HG03045 (cell line): ENCODE data around the gene GNAS-AS1.
A peak's percentile ranks its signal among the peaks of the same experiment; 100 is the strongest.

ENCODE experiments used
- ATAC-seq: cut with Tn5 transposase; IDR thresholded peaks from one replicate; pipeline ENCODE4 v1.9.1; 2021; ENCODE audit warnings: mild to moderate bottlenecking, moderate library complexity; ENCODE audit not compliant: unreplicated experiment

The GNAS-AS1 gene

GRCh38 chr20:58850693-58851174 lies at the start of gene GNAS-AS1:
GNAS-AS1 (minus strand) TSS chr20:58850902.
- peak; percentile 84 for ATAC-seq

- no peak for ATAC-seq
Measured at GRCh38 chr20:58900397-58900796, 49.7 kb upstream of the GNAS-AS1 start.

DNA sequence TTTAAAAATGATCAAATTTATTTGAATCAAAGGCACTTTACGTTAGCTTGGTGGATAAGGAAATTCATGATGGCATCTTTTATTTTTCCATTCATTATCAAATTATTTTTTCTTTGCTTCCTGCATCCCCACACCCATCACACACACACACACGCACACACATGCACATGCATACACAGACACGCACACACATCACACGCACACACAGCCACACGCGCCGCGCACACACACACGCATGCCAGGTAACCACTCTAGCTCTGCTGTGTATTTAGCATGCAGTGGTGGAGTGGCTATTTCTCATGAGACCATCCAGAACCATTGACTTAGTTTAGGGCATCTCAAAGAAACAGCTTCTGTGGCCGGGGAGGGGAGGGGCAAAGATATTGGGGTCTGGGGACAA lies 48.8 kb upstream of the GNAS-AS1 start:
- no peak for ATAC-seq

- no peak for ATAC-seq
Measured at GRCh38 chr20:58898629-58899408, 48.1 kb upstream of the GNAS-AS1 start.

DNA sequence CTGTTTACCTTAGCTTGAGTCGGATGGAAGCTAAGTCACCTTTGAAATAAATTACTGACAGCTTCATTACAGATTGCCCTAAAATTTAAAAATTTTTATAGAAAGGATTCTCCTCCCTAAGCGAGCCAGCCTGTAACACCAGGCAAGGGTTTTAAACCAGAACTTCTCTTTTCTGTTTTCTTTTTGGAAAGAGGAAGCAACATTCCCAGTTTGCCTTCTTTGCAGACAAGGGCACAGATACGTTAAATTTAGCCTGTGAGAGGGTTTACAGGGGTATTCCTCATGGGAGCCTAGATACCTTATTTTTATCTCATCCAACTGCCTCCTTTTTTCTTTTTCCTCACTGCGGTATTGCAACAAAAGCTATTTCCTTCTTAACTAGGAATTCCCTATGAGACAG lies 46.8 kb upstream of the GNAS-AS1 start:
- ATAC-seq: no peak

DNA sequence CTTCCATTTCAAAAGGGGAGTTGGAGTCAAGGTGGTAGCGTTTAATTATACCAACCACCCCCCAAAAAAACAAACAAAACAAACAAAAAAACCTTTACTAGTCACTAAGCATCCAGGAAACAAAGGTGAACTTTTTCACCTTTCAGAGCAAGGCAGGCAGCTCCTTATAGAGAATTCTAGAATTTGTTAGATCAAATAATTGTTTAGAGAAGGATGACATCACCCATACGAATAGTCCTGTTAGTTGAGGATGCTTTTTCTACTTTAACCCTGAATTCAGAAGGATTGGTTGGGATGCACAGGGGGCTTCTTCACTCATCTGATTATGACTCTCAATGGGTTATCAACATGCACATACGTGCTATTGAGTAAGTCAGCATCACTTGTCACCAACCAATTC lies 46.1 kb upstream of the GNAS-AS1 start:
- ATAC-seq: no peak

DNA sequence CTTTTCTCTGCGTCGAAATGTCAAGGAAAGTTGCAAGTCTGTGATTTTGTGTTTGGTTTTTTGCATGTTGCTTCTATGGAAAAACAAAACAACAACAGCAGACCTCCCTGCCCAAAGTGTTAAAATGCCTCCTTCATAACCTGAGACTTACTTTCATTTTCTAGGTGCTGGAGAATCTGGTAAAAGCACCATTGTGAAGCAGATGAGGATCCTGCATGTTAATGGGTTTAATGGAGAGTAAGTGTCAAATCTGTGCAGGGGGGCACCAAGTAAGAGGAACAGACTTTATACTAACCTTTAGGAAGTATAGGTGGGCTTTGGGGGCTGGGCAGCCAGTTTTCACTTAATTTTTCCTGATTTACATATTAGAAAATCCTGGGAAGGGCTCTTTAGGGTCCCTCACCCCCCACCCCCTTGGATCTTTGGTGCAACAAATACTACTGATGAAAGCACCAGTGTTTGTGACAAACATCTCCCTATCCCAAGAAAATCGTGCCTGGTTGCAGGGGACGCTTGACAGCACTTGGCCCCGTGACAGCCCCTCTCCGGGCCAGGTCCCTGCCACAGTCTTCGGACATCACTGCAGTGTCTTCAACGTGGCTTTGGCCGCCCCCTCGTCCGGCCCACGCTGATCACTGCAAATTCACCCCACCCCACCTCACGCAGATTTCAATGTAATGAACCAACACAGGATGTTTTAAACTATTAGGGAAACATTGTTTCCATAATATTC lies 44.9 kb upstream of the GNAS-AS1 start:
- ATAC-seq: no peak

- no peak for ATAC-seq
Measured at GRCh38 chr20:58894652-58895447, 44.1 kb upstream of the GNAS-AS1 start.

- no peak for ATAC-seq
Measured at GRCh38 chr20:58893355-58894120, 42.8 kb upstream of the GNAS-AS1 start.

DNA sequence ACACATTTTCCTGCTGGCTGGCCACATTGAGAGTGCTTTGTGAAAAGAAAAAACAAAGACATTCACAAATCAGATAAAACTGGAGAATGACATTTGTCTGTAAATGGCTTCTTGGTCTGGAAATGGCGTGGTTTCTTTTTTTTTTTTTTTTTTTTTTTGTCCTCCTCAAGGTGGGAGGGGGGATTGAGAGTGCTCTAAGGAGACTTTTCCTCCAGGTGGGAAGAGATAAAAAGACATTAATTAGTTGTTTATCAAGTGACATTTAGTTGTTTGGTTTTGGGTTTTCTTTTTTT lies 42.2 kb upstream of the GNAS-AS1 start:
- ATAC-seq: no peak

GRCh38 chr20:58892141-58892931 lies 41.6 kb upstream of the GNAS-AS1 start:
- ATAC-seq: peak; percentile 6

- peak; percentile 7 for ATAC-seq
Measured at GRCh38 chr20:58891718-58892140, 41.0 kb upstream of the GNAS-AS1 start.

DNA sequence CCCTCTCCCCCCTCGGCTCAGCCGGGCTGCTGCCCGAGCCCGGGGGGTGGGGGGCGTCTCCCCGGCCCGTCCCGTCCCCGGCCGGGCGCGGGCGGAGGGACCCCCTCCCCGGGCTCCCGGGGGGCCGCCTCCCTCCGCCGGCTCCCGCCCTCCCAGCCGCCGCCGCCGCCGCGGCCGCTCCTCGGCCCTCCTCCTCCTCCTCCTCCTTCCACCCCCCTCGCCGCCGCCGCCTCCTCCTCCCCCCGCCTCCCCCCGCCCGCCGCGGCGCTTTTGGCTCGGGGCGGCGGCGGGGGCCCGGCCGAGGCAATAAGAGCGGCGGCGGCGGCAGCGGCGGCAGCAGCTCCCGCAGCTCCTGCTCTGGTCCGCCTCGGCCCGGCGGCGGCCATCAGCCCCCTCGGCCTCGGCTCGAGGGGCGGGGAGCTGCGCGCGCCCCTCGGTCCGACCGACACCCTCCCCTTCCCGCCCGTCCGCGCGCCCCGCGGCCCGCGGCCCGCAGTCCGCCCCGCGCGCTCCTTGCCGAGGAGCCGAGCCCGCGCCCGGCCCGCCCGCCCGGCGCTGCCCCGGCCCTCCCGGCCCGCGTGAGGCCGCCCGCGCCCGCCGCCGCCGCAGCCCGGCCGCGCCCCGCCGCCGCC lies 40.5 kb upstream of the GNAS-AS1 start:
- ATAC-seq: peak; percentile 29

DNA sequence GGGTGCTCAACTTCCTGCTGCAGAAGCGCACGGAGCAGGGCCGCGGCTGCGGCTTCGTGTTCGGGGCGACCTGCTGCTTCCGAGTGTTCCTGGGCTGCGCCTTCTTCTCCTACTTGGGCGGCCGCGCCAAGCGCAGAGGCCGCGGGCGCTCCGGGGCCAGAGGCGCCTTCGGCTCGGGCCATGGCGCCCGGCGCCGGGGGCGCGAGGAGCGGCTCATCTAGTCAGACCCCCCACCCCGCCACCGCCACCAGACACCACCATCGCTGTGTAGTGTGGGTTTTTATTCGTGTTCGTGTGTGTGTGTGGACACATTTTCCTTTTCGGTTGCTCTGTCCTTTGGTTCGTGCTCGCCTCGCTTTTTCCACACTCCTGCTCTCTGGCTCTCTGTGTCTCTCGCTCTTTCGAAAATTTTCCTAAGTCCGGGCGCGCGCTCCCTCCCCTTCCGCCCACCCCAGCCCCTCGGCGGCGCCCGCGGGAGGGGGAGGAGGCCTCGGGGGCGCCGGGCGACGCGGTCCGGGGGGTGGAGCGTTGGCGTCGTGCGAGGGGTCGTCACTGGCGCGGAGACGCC lies 39.9 kb upstream of the GNAS-AS1 start:
- ATAC-seq: peak; percentile 34

DNA sequence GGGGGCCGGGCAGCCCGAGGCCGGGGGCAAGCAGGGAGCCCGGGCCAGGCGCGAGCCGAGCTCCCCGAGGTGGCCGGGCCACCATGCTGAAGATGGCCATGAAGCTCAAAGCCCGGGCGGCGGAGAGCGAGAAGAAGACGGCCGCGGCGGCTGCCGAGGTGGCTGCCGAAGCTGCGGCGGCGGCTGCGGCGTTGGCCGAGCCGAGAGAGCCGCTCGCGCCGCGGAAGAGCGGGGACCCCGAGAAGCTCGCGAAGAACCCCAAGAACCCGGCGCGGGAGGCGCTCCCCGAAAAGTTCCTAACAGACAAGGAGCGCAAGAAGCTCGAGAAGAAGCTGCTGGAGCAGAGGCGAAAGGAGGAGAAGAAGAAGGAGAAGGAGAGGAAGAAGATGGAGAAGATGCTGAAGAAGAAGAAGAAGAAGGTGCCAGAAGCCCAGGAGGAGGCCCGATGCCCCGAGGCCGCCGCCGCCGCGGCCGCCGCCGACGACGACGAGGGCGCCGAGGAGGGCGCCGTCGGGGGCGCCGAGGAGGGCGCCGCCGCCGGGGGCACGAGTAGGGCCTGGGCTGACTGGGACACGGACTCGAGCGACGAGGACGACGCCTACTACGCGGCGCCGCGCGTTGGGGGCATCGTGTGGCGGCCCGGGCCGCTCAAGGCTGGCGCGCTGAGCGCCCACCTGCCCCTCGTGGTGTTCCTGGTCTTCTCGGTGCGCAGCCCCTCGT lies 39.3 kb upstream of the GNAS-AS1 start:
- ATAC-seq: peak; percentile 0

- ATAC-seq: no peak
Measured at GRCh38 chr20:58889334-58889760, 38.6 kb upstream of the GNAS-AS1 start.

GRCh38 chr20:58888521-58889333 lies 38.0 kb upstream of the GNAS-AS1 start:
- ATAC-seq: peak; percentile 37

DNA sequence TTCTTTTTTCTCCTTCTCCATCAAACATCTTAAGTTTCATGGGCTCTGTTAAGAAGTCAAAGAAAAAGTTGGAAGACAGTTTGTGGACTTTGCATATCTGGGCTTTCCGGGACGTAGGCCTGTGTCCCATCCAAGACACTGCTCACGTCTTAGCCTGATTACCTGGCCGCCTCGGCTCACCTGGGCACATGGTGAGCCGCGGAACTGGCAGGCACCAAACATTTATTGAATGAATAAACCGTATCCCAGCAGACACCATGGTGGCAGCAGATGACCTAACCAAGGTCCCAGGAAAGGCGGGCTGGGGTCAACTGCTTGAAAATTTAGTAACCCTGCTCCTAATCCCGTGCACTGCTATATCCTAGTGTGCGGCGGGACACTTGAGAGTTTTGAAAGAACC lies 37.4 kb upstream of the GNAS-AS1 start:
- no peak for ATAC-seq
